NCI-H128 (cell line): ENCODE results near the gene USP32.
"Not testable (repeated sequence)": the region's sequence is repeated elsewhere in the genome, so short reads cannot be mapped to it uniquely, and the experiment has no call there.

ENCODE experiments used
- DNase-seq: peaks from one replicate; lab custom pipeline; 2025; ENCODE audit not compliant: unreplicated experiment; lab: John Stamatoyannopoulos, UW

USP32 gene

DNA sequence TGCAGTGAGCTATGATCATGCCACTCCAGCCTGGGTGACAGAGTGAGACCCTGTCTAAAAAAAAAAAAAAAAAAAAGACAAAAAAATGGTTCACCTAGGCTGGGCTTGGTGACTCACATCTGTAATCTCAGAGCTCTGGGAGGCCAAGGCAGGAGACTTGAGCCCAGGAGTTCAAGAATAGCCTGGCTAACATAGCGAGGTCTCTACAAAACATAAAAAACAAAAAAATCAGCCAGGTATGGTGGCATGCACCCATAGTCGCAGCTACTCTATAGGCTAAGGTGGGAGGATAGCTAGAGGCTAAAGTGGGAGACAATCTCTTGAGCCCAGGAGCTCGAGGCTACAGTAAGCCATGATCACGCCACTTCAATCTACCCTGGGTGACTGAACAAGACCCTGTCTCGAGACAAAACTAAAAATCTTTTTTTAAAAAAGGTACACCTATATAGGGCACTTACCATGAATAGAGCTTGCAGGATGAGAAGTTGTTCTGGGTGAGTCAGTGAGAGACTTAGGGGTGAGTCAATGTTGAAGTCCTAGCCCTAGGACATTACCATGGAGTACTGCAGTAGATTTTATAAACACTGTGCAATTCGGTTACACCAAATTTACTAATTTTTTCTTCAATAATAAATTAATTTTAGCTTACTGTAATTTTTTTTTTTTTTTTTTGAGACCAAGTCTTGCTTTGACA, 19.0 kb downstream of the USP32 start:
- no peak for DNase-seq

- DNase-seq: no peak
These were observed 20.0 kb downstream of the USP32 start for GRCh38 chr17:60371818-60372510.

GRCh38 chr17:60371416-60371815, 20.5 kb downstream of the USP32 start:
- DNase-seq: no peak

- DNase-seq: no peak
These were observed 22.2 kb downstream of the USP32 start for GRCh38 chr17:60369727-60370126.

GRCh38 chr17:60363700-60364405, 28.1 kb downstream of the USP32 start:
- DNase-seq: no peak

GRCh38 chr17:60362329-60362728, 29.6 kb downstream of the USP32 start:
- DNase-seq: no peak

DNA sequence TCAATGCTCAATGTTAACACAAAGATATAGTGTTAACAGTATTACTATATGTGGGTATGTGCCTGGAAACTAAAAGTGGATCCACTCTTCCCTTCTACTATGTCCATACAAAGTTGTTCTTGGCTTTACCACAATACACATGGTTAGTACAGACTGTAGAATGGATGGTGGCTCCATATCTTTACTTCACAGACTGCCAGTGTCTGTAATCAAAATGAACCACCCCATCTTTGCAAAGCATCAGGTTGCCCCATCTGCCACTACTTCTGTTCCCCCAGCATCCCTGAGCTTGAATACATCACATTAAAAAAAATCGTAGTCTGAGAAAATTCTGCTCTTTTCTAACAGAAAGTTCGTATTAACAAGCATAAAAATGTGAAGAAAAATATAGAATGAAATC, 30.0 kb downstream of the USP32 start:
- no peak for DNase-seq

DNA sequence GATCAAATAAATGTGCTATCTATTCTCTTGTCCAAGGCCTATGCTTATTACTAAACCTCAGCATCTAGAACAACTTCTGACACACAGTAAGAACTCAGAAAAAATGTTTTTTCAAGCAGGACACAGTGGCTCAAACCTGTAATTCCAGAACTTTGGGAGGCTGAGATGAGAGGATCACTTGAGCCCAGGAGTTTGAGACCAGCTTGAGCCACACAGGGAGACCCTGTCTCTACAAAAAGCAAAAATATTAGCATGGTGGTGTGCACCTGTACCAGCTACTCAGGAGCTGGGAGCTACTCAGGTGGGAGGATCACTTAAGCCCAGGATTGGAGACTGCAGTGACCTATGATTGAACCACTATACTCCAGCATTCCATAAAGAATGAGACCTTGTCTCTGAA, 32.5 kb downstream of the USP32 start:
- no peak for DNase-seq

DNA sequence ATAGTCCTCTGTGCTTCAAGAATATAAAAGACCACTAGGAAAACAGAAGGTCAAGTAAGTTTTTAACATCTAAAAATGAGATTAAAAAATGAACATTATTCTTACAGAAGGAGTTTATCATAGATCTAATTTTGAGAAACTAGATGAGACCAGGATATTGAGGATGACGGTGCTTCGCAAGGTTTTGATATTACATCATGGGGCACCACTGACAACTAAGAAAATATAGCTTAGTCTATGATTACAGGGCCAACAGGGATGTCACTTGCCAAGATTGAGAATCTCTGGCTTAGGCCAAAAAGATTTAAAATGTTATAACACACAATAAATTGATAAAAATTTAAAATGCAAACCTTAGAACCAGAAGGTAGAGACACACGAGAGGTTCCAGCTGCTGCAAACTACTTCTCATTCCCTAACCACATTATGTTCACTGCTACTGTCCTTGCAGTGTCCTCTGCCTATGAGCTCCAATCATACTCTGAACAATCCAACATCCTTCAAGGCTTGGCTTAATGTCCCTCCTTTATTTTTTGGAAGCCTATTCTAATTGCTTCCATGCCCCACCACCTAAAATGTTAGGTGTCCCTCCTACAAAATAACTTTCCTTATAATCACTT, 33.2 kb downstream of the USP32 start:
- DNase-seq: no peak

- DNase-seq: no peak
These were observed 35.0 kb downstream of the USP32 start for GRCh38 chr17:60356940-60357339.

GRCh38 chr17:60355663-60356594, 36.0 kb downstream of the USP32 start:
- no peak for DNase-seq

- DNase-seq: no peak
These were observed 37.7 kb downstream of the USP32 start for GRCh38 chr17:60354223-60354622.

- no peak for DNase-seq
These were observed 38.2 kb downstream of the USP32 start for GRCh38 chr17:60353773-60354172.

DNA sequence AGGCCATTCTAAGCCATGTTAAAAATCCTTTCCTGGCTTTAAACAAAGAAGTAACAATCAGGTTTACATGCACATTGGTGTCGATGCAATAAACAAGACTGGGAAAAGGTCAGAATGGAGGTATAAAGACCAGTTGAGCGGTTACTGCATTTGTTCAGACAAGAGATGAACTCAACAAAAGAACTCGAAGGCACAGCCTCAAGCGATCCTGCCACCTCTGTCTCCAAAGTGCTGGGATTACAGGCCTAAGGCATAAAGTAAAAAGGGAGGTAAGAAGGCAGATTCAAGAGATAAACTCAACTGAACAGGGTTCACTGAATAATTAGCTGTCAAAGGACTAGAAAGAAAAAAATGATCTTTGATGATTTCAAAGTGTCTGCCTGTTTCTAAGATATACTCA, 39.4 kb downstream of the USP32 start:
- DNase-seq: no peak

DNA sequence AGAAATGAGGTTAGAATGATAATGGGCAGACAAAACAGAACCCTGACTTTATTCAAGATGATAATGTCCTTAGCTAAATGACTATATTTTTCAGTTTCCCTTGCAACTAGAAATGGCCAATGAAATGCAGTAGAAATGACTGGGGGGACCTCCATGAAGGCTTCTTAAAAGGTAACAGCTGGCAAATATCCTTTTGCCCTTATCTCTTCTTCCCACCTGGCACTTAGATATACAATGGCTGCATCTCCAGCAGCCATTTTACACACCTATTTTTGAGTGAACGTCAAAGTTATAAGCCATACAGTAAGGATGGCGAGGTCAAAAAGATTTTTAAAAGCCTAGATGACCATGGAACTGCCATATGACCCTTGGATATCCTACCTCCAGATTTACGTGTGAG, 39.9 kb downstream of the USP32 start:
- no peak for DNase-seq

GRCh38 chr17:60351012-60351695, 40.8 kb downstream of the USP32 start:
- no peak for DNase-seq

GRCh38 chr17:60348616-60349015, 43.3 kb downstream of the USP32 start:
- no peak for DNase-seq

DNA sequence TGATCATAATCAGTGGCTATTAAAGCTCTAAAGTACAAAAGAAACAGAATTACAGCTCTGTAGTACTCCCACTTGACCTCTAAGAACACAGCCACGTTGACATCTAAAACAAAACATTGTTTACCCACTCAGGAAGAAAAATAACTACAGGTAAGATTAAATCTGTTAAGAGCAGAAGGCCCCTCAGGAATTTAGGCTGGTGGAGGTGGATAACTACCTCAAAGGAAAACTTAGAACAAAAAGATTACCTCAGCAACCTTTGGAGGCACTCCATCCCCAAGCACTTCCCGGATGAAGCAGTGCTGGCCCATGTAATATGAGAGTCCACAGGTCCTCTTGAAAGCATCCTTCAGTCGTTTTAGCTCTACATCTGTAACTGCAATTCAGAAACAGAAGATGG, 46.7 kb downstream of the USP32 start:
- DNase-seq: no peak

- not testable (repeated sequence) for DNase-seq
These were observed 49.4 kb downstream of the USP32 start for GRCh38 chr17:60342492-60342891.

DNA sequence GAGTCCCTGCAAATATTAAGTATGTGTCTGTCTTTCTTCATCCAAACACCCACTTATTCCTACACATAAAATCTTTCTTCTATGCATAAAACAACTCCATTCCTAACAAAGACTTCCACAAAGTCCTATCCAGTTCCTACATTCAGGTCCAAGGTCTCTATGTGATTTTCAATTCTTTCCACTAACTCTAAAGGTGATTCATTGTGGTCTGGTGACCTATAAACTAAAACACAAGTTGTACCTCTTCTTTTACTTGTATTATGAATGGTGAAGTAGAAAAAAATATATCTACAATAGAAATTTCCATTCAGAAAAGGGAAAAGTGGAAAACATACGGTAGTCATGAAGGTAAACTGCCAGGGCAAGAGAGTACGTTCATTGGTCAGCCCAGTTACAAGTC, 56.6 kb downstream of the USP32 start:
- no peak for DNase-seq
